Type B pancreatic cell (in vitro differentiated cells): Measurements from ENCODE around the gene KAT2A. TPM values are rescaled to one million over a fixed set of nuclear protein-coding genes. Genes with fewer than 3 reads are reported as not detected.

ENCODE experiments used
- DNase-seq: peaks from one replicate; pipeline ENCODE4 v3.0.0; 2021; ENCODE audit warnings: mixed read lengths; ENCODE audit not compliant: unreplicated experiment; ENCODE audit errors: extremely low spot score
- H3K27ac Mint-ChIP-seq: 2 replicates; pipeline ENCODE4 v1.8.0; 2021; ENCODE audit warnings: mild to moderate bottlenecking, mixed read lengths
- H3K27me3 Mint-ChIP-seq: 2 replicates; pipeline ENCODE4 v1.8.0; 2021; ENCODE audit warnings: mixed read lengths
- H3K36me3 Mint-ChIP-seq: 2 replicates; pipeline ENCODE4 v1.8.0; 2021; ENCODE audit warnings: mixed read lengths
- H3K4me1 Mint-ChIP-seq: one replicate; pipeline ENCODE4 v1.8.0; 2021; ENCODE audit warnings: mixed read lengths; ENCODE audit not compliant: unreplicated experiment
- H3K4me3 Mint-ChIP-seq: 2 replicates; pipeline ENCODE4 v1.8.0; 2021; ENCODE audit warnings: mild to moderate bottlenecking, mixed read lengths
- H3K9me3 Mint-ChIP-seq: 2 replicates; pipeline ENCODE4 v1.8.0; 2021; ENCODE audit warnings: mixed read lengths
- total RNA-seq: library from RNA; stranded (reverse); gene quantifications from 2 replicates; pipeline ENCODE4 v1.2.1, GENCODE V29; 2021; ENCODE audit warnings: low replicate concordance
- TF ChIP-seq, protein P1 (sequence below): fragments of 200-600 bp; sonication (generic); conservative IDR thresholded peaks from 2 replicates; pipeline ENCODE4 v1.5.0; 2021; ENCODE audit warnings: antibody characterized with exemption, mild to moderate bottlenecking

The KAT2A gene
- total RNA-seq, 1 donor from 2014 or later: 63.5 TPM

GRCh38 chr17:42127414-42127813 lies 6.2 kb upstream of the KAT2A start:
- no peak overlapping the region for H3K27ac Mint-ChIP-seq
- H3K4me1 Mint-ChIP-seq: peaks cover 4% of the 10 kb centered on the region
- no peak overlapping the region for H3K4me3 Mint-ChIP-seq
- TF ChIP-seq, protein P1, sequence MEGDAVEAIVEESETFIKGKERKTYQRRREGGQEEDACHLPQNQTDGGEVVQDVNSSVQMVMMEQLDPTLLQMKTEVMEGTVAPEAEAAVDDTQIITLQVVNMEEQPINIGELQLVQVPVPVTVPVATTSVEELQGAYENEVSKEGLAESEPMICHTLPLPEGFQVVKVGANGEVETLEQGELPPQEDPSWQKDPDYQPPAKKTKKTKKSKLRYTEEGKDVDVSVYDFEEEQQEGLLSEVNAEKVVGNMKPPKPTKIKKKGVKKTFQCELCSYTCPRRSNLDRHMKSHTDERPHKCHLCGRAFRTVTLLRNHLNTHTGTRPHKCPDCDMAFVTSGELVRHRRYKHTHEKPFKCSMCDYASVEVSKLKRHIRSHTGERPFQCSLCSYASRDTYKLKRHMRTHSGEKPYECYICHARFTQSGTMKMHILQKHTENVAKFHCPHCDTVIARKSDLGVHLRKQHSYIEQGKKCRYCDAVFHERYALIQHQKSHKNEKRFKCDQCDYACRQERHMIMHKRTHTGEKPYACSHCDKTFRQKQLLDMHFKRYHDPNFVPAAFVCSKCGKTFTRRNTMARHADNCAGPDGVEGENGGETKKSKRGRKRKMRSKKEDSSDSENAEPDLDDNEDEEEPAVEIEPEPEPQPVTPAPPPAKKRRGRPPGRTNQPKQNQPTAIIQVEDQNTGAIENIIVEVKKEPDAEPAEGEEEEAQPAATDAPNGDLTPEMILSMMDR: no peak
- peaks cover 14% of the 10 kb centered on the region for H3K36me3 Mint-ChIP-seq
- H3K27me3 Mint-ChIP-seq: no peaks in the 10 kb centered on the region
- DNase-seq: no peak
- H3K9me3 Mint-ChIP-seq: no peaks in the 10 kb centered on the region

DNA sequence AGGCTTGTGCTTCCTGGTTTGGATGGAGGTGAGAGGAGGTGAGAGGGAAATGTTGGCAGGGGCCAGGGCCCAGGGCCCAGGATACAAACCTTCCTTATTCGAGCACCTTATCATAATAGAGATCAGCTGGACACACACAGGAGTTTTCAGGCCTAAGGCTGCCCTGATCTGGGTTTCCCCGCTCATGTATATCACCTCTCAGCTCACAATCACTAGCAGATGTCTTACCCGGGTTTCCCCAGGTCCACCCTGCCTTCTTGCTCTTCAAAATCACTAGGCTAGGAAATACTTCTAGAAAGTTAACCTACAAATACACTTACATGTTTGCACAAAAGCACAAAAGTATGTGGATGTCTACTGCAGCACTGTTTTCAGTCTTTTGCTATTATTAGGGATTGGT lies 5.7 kb upstream of the KAT2A start:
- peaks cover 4% of the 10 kb centered on the region for H3K4me1 Mint-ChIP-seq
- no peak overlapping the region for H3K27ac Mint-ChIP-seq
- no peaks in the 10 kb centered on the region for H3K27me3 Mint-ChIP-seq
- TF ChIP-seq, protein P1: no peak
- no peak overlapping the region for H3K4me3 Mint-ChIP-seq
- H3K9me3 Mint-ChIP-seq: no peaks in the 10 kb centered on the region
- peaks cover 14% of the 10 kb centered on the region for H3K36me3 Mint-ChIP-seq
- DNase-seq: no peak

DNA sequence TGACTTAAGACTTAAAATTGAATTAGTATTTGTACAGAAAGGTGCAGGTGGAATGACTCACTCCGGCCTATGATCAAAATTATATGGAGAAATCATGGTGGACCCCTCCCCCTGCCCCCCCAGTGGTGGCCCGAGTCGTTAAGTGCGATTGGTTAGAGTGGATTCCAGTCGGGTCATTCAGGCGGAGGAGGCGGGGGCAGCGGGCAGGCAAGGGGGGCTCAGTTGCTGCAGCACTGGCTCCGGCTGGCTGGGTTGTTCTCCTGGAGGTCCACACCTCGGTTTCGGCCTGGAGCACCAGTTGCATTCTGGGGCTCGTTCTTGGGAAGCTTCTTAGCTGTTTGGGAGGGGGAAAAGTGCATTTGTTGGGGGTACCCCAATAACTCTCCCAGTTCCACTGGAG lies 4.4 kb upstream of the KAT2A start:
- Mint-ChIP-seq H3K4me1 (peaks cover 5% of the 10 kb centered on the region), H3K27ac (no peak overlapping the region), H3K9me3 (no peaks in the 10 kb centered on the region), H3K27me3 (no peaks in the 10 kb centered on the region), H3K36me3 (peaks cover 12% of the 10 kb centered on the region), H3K4me3 (no peak overlapping the region)
- DNase-seq: no peak
- TF ChIP-seq, protein P1: no peak

- Mint-ChIP-seq H3K4me3 (no peak overlapping the region), H3K4me1 (peaks cover 11% of the 10 kb centered on the region), H3K9me3 (no peaks in the 10 kb centered on the region), H3K36me3 (peaks cover 11% of the 10 kb centered on the region), H3K27ac (no peak overlapping the region), H3K27me3 (no peaks in the 10 kb centered on the region)
- no peak for DNase-seq
- TF ChIP-seq, protein P1: no peak
Measured at GRCh38 chr17:42124256-42124655, 3.1 kb upstream of the KAT2A start.

- no peak for DNase-seq
- H3K4me3 Mint-ChIP-seq: peak within 1 kb of the TSS; percentile 80
- H3K27me3 Mint-ChIP-seq: no peaks in the 10 kb centered on the region
- peaks cover 17% of the 10 kb centered on the region for H3K4me1 Mint-ChIP-seq
- no peaks in the 10 kb centered on the region for H3K9me3 Mint-ChIP-seq
- peak within 1 kb of the TSS; percentile 62 for H3K27ac Mint-ChIP-seq
- TF ChIP-seq, protein P1: no peak
- peaks cover 11% of the 10 kb centered on the region for H3K36me3 Mint-ChIP-seq
Measured at GRCh38 chr17:42122371-42123303, 1.5 kb upstream of the KAT2A start, which contains the start of gene HSPB9. HSPB9 (plus strand) TSS chr17:42122804; CDS start chr17:42122851, 47 bp downstream.
